ENCODE measurements around the gene KIFC3. TPM values are rescaled to one million over a fixed set of nuclear protein-coding genes. Genes with fewer than 3 reads are reported as not detected.

KIFC3 gene
- total and polyA plus RNA-seq, 2 donors (not counting 1 experiment from before 2014, with no cell fraction given): 13.8 to 44.9 TPM

DNA sequence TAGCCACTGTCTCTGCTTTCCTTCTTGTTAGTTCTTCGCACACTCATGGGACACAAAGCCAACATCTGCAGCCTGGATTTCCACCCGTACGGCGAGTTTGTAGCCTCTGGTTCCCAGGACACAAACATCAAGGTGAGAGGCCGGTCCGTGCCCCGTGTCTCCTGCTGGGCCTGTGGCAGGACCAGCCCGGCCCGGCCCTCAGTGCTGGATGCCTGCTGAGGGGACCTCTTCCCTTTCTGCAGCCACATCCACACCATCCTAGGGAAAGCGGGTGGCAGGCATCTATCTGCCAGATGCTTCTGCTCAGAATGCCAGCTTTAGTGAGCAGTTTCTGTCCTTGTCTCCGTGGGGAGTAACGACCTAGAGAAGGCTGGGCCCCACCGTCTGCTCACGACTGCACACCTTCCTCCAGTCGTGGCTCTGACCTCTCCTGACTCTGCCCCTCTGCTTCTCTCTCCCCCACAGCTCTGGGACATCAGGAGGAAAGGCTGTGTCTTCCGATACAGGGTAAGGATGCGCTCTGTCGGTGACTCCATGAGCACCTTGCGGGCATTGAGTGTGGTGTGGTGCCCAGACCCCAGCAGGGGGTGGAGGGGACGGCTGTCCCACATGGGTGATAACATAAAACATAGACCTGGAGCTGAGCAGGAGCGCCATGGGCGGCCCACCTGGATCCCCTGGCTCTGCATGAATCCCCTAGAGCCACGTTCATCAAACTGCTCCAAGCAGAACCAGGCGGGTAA is 51.3 kb downstream of the KIFC3 start:
- no peaks in the 10 kb centered on the region for H4K20me1 ChIP-seq (ENCODE audit: control insufficient read depth, extremely low read depth, insufficient read depth, low read length)
- H3K4me2 ChIP-seq (ENCODE audit: extremely low read depth, insufficient read depth, low read length): no peak overlapping the region
- H3K36me3 ChIP-seq (ENCODE audit: control insufficient read depth, insufficient read depth, low read length): peaks cover 8% of the 10 kb centered on the region
- no peaks in the 10 kb centered on the region for H3K79me2 ChIP-seq (ENCODE audit: control insufficient read depth, insufficient read depth, low read length)
- H3K27me3 ChIP-seq (ENCODE audit: control insufficient read depth, insufficient read depth, low read length): no peaks in the 10 kb centered on the region
- H3K9ac ChIP-seq (ENCODE audit: insufficient read depth, low read length): no peak overlapping the region
- H3K9me3 ChIP-seq (ENCODE audit: control insufficient read depth, insufficient read depth, low read depth, low read length): no peaks in the 10 kb centered on the region
- no peaks in the 10 kb centered on the region for H3K4me1 ChIP-seq (ENCODE audit: control insufficient read depth, extremely low read depth, insufficient read depth, low read length)
- H2AFZ ChIP-seq (ENCODE audit: low read length): no peak overlapping the region
- no peak for DNase-seq (ENCODE audit: low read depth in 2 of 2)
- TF ChIP-seq, protein P1, sequence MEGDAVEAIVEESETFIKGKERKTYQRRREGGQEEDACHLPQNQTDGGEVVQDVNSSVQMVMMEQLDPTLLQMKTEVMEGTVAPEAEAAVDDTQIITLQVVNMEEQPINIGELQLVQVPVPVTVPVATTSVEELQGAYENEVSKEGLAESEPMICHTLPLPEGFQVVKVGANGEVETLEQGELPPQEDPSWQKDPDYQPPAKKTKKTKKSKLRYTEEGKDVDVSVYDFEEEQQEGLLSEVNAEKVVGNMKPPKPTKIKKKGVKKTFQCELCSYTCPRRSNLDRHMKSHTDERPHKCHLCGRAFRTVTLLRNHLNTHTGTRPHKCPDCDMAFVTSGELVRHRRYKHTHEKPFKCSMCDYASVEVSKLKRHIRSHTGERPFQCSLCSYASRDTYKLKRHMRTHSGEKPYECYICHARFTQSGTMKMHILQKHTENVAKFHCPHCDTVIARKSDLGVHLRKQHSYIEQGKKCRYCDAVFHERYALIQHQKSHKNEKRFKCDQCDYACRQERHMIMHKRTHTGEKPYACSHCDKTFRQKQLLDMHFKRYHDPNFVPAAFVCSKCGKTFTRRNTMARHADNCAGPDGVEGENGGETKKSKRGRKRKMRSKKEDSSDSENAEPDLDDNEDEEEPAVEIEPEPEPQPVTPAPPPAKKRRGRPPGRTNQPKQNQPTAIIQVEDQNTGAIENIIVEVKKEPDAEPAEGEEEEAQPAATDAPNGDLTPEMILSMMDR (conservative IDR thresholded peaks at IDR 0.05 in 1 of 2, IDR thresholded peaks at IDR 0.05 in 1 of 2; ENCODE audit: low read depth in 1 of 2, low read length in 2 of 2): no peak
- no peak for TF ChIP-seq EZH2 (IDR thresholded peaks at IDR 0.05; ENCODE audit: low read length, missing control alignments)
- H3K4me3 ChIP-seq (replicated peaks in 1 of 4; ENCODE audit: control extremely low read depth in 1 of 4, insufficient read depth in 1 of 4, low read depth in 3 of 4, low read length in 4 of 4): no peak overlapping the region
- no peak overlapping the region for H3K27ac ChIP-seq (ENCODE audit: insufficient read depth, low read length)

DNA sequence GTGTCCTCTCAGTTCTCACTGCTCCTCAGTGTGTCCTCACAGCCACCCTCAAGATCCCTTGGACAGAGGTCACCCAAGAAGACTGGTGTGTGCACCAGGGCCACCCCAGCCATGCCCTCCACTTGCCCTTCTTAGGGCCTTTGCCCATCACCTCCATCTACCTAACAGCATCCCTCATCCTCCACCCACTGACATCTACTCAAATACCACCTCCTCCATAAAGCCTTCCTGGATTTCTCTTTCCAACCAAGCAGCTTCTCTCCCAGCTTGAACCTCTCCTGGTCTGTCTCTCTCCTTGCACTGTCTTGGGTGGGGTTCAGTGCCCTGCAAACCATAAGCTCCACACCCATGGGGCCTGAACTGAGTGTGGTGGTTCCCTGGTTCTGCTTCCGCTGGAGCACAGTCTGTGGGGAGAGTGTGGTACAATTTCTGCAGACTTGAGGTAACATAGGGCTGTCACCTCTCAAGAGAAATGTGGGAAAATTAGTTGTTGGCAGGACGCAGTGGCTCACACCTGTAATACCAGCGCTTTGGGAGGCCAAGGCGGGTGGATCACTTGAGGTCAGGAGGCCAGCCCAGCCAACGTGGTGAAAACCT is 52.3 kb downstream of the KIFC3 start:
- Histone ChIP-seq H4K20me1 (ENCODE audit: control insufficient read depth, extremely low read depth, insufficient read depth, low read length) (no peaks in the 10 kb centered on the region), H3K4me3 (replicated peaks in 1 of 4; ENCODE audit: control extremely low read depth in 1 of 4, insufficient read depth in 1 of 4, low read depth in 3 of 4, low read length in 4 of 4) (no peak overlapping the region), H3K4me1 (ENCODE audit: control insufficient read depth, extremely low read depth, insufficient read depth, low read length) (no peaks in the 10 kb centered on the region), H3K27me3 (ENCODE audit: control insufficient read depth, insufficient read depth, low read length) (no peaks in the 10 kb centered on the region), H3K27ac (ENCODE audit: insufficient read depth, low read length) (no peak overlapping the region), H2AFZ (ENCODE audit: low read length) (no peak overlapping the region), H3K9ac (ENCODE audit: insufficient read depth, low read length) (no peak overlapping the region), H3K4me2 (ENCODE audit: extremely low read depth, insufficient read depth, low read length) (no peak overlapping the region), H3K9me3 (ENCODE audit: control insufficient read depth, insufficient read depth, low read depth, low read length) (no peaks in the 10 kb centered on the region), H3K79me2 (ENCODE audit: control insufficient read depth, insufficient read depth, low read length) (no peaks in the 10 kb centered on the region), H3K36me3 (ENCODE audit: control insufficient read depth, insufficient read depth, low read length) (peaks cover 2% of the 10 kb centered on the region)
- no peak for DNase-seq (ENCODE audit: low read depth in 2 of 2)
- TF ChIP-seq EZH2 (IDR thresholded peaks at IDR 0.05; ENCODE audit: low read length, missing control alignments): no peak
- TF ChIP-seq, protein P1 (conservative IDR thresholded peaks at IDR 0.05 in 1 of 2, IDR thresholded peaks at IDR 0.05 in 1 of 2; ENCODE audit: low read depth in 1 of 2, low read length in 2 of 2): no peak

GRCh38 chr16:57749101-57749692 is 53.1 kb downstream of the KIFC3 start:
- Histone ChIP-seq H3K4me3 (replicated peaks in 1 of 4; ENCODE audit: control extremely low read depth in 1 of 4, insufficient read depth in 1 of 4, low read depth in 3 of 4, low read length in 4 of 4) (no peak overlapping the region), H3K9me3 (ENCODE audit: control insufficient read depth, insufficient read depth, low read depth, low read length) (no peaks in the 10 kb centered on the region), H3K4me1 (ENCODE audit: control insufficient read depth, extremely low read depth, insufficient read depth, low read length) (no peaks in the 10 kb centered on the region), H3K4me2 (ENCODE audit: extremely low read depth, insufficient read depth, low read length) (no peak overlapping the region), H3K79me2 (ENCODE audit: control insufficient read depth, insufficient read depth, low read length) (no peaks in the 10 kb centered on the region), H4K20me1 (ENCODE audit: control insufficient read depth, extremely low read depth, insufficient read depth, low read length) (no peaks in the 10 kb centered on the region), H3K27ac (ENCODE audit: insufficient read depth, low read length) (no peak overlapping the region), H3K36me3 (ENCODE audit: control insufficient read depth, insufficient read depth, low read length) (peaks cover 2% of the 10 kb centered on the region), H3K9ac (ENCODE audit: insufficient read depth, low read length) (no peak overlapping the region), H3K27me3 (ENCODE audit: control insufficient read depth, insufficient read depth, low read length) (no peaks in the 10 kb centered on the region), H2AFZ (ENCODE audit: low read length) (no peak overlapping the region)
- no peak for DNase-seq (ENCODE audit: low read depth in 2 of 2)
- no peak for TF ChIP-seq EZH2 (IDR thresholded peaks at IDR 0.05; ENCODE audit: low read length, missing control alignments)
- TF ChIP-seq, protein P1 (conservative IDR thresholded peaks at IDR 0.05 in 1 of 2, IDR thresholded peaks at IDR 0.05 in 1 of 2; ENCODE audit: low read depth in 1 of 2, low read length in 2 of 2): no peak
